ENCODE data around the gene GRM8.

- TF ChIP-seq EZH2 (IDR thresholded peaks at IDR 0.05; ENCODE audit: low read length, unreplicated experiment) (no peak), CTCF (conservative IDR thresholded peaks at IDR 0.05; ENCODE audit: low read depth, low read length) (no peak), EZH2phosphoT487 (IDR thresholded peaks at IDR 0.05; ENCODE audit: borderline replicate concordance, low read length) (no peak)
Observed at GRCh38 chr7:126774077-126774476, 478.7 kb downstream of the GRM8 start.

Data from PC-3 (cell line).